ENCODE data around the gene ATRAID.

- no peak for TF ChIP-seq CTCF (IDR thresholded peaks at IDR 0.05 in 8 of 11, conservative IDR thresholded peaks at IDR 0.05 in 3 of 11)
- no peak for TF ChIP-seq POLR2A (IDR thresholded peaks at IDR 0.05)
- TF ChIP-seq POLR2AphosphoS5 (IDR thresholded peaks at IDR 0.05) = peak in 1 of 3 donors; percentile 72
These were observed 26.4 kb upstream of the ATRAID start for GRCh38 chr2:27185331-27186026.
